Gastroesophageal sphincter (tissue), 4 donors: ENCODE results near the gene KLK8. TPM values are rescaled to one million over a fixed set of nuclear protein-coding genes. Genes with fewer than 3 reads are reported as not detected.

Experiments
- ATAC-seq: fragments of 150-250 bp; one replicate; pipeline ENCODE4 v1.9.1; 2016; ENCODE audit warnings: mild to moderate bottlenecking, moderate library complexity
- H3K27ac ChIP-seq, 4 donors: fragments of 200-600 bp; sonication (generic) in 3 of 4; 1 replicate in 3 of 4; 2 replicates in 1 of 4; pipeline ENCODE4 v1.5.1; 2016 to 2019
- H3K27me3 ChIP-seq: fragments of 200-600 bp; sonication (generic); one replicate; pipeline ENCODE4 v1.5.1; 2019
- H3K36me3 ChIP-seq, 2 donors: fragments of 200-600 bp; sonication (generic); one replicate each; pipeline ENCODE4 v1.5.1; 2019; ENCODE audit warnings: control low read depth in 1 of 2
- H3K4me1 ChIP-seq, 3 donors: fragments of 200-600 bp; sonication (generic); 1 replicate in 2 of 3; 2 replicates in 1 of 3; pipeline ENCODE4 v1.5.1; 2016 to 2019; ENCODE audit warnings: control low read depth in 2 of 3
- H3K4me3 ChIP-seq, 2 donors: fragments of 200-600 bp; sonication (generic); one replicate each; pipeline ENCODE4 v1.5.1; 2019; ENCODE audit warnings: mild to moderate bottlenecking in 1 of 2, moderate library complexity in 1 of 2
- H3K9me3 ChIP-seq, 3 donors: fragments of 200-600 bp; sonication (generic); one replicate each; pipeline ENCODE4 v1.5.1; 2017 to 2019; ENCODE audit warnings: control low read depth in 2 of 3
- CTCF ChIP-seq, 4 experiments: fragments of 200-600 bp in 2 of 4; fragments of 450-650 bp in 2 of 4; sonication (generic) in 1 of 4; IDR thresholded peaks; one replicate each; pipeline ENCODE4 v1.5.1; 2017 to 2019; ENCODE audit warnings: antibody characterized with exemption in 4 of 4, mild to moderate bottlenecking in 2 of 4, moderate library complexity in 2 of 4
- EP300 ChIP-seq: sonication (generic); formaldehyde crosslinking; IDR thresholded peaks from one replicate; pipeline ENCODE4 v1.6.1; 2017; ENCODE audit warnings: antibody characterized with exemption, mild to moderate bottlenecking
- POLR2A ChIP-seq, 2 donors: fragments of 450-650 bp; IDR thresholded peaks; one replicate each; pipeline ENCODE4 v1.6.1; 2017; ENCODE audit warnings: antibody characterized with exemption in 2 of 2, mild to moderate bottlenecking in 2 of 2, moderate library complexity in 1 of 2
- POLR2AphosphoS5 ChIP-seq: sonication (generic); formaldehyde crosslinking; IDR thresholded peaks from one replicate; pipeline ENCODE4 v1.6.1; 2017; ENCODE audit warnings: antibody characterized with exemption
- WGBS, 2 donors: methylation state at CpG; one replicate each; pipeline ENCODE4 v1.1.5; 2018; ENCODE audit warnings: low coverage in 1 of 2; 5-methylcytosine and 5-hydroxymethylcytosine counted together
- total RNA-seq, 4 donors: library from RNA; depleted of rRNA; stranded (reverse); fragments of >200 nt; gene quantifications; one replicate each; pipeline ENCODE4 v1.1.0, GENCODE V29; 2016

The KLK8 gene
- 1 to 10 TPM in 2 of 4 donors, not detected in 2; 2.3 to 4.6 TPM for total RNA-seq

GRCh38 chr19:51001515-51001914 lies at the start of gene KLK8:
Gene KLK8, minus strand, starts transcription at chr19:51001604. Its CDS starts 437 bp downstream, at chr19:51001167.
- 0 to 11% methylated on average over 2 to 3 of the region's 7 CpGs for WGBS, 2 donors
- no peaks in the 10 kb centered on the region for H3K9me3 ChIP-seq
- TF ChIP-seq CTCF (IDR thresholded peaks at IDR 0.05) (no peak), EP300 (no peak), POLR2AphosphoS5 (no peak), POLR2A (IDR thresholded peaks at IDR 0.05) (no peak)
- no peak for ATAC-seq
- peaks cover 78% of the 10 kb centered on the region for H3K27me3 ChIP-seq
- no peak within 1 kb of the TSS for H3K27ac ChIP-seq
- H3K36me3 ChIP-seq: no peaks in the 10 kb centered on the region
- no peaks in the 10 kb centered on the region for H3K4me1 ChIP-seq
- no peak within 1 kb of the TSS for H3K4me3 ChIP-seq

- Histone ChIP-seq H3K27ac (no peak overlapping the region), H3K36me3 (no peaks in the 10 kb centered on the region), H3K9me3 (no peaks in the 10 kb centered on the region), H3K27me3 (peaks cover 29% of the 10 kb centered on the region), H3K4me3 (no peak overlapping the region), H3K4me1 (no peaks in the 10 kb centered on the region)
- no peak for TF ChIP-seq POLR2A (IDR thresholded peaks at IDR 0.05)
- no peak for TF ChIP-seq EP300
- no peak for TF ChIP-seq POLR2AphosphoS5
- TF ChIP-seq CTCF (IDR thresholded peaks at IDR 0.05): no peak
- WGBS, 2 donors: 0 to 9% methylated on average over 2 to 3 of the region's 4 CpGs
- ATAC-seq: no peak
Measured at GRCh38 chr19:51047031-51047335, 45.6 kb upstream of the KLK8 start.

GRCh38 chr19:51044327-51044726 lies 42.9 kb upstream of the KLK8 start:
- 55 to 90% methylated on average over 3 to 7 of the region's 11 CpGs for WGBS, 2 donors
- H3K27ac ChIP-seq: no peak overlapping the region
- no peak overlapping the region for H3K4me3 ChIP-seq
- H3K27me3 ChIP-seq: peaks cover 24% of the 10 kb centered on the region
- H3K9me3 ChIP-seq: no peaks in the 10 kb centered on the region
- no peak for TF ChIP-seq EP300
- no peak for TF ChIP-seq POLR2AphosphoS5
- TF ChIP-seq CTCF (IDR thresholded peaks at IDR 0.05): no peak
- no peak for TF ChIP-seq POLR2A (IDR thresholded peaks at IDR 0.05)
- no peaks in the 10 kb centered on the region for H3K36me3 ChIP-seq
- no peaks in the 10 kb centered on the region for H3K4me1 ChIP-seq
- no peak for ATAC-seq

GRCh38 chr19:51043497-51043896 lies 42.1 kb upstream of the KLK8 start:
- peaks cover 20% of the 10 kb centered on the region for H3K27me3 ChIP-seq
- H3K4me3 ChIP-seq: no peak overlapping the region
- no peaks in the 10 kb centered on the region for H3K4me1 ChIP-seq
- no peak for ATAC-seq
- 45 to 71% methylated on average over 5 to 9 of the region's 9 CpGs for WGBS, 2 donors
- H3K36me3 ChIP-seq: no peaks in the 10 kb centered on the region
- H3K9me3 ChIP-seq: no peaks in the 10 kb centered on the region
- H3K27ac ChIP-seq: no peak overlapping the region
- TF ChIP-seq EP300: no peak
- TF ChIP-seq CTCF (IDR thresholded peaks at IDR 0.05): no peak
- TF ChIP-seq POLR2A (IDR thresholded peaks at IDR 0.05): no peak
- TF ChIP-seq POLR2AphosphoS5: no peak

- Histone ChIP-seq H3K36me3 (no peaks in the 10 kb centered on the region), H3K9me3 (no peaks in the 10 kb centered on the region), H3K27ac (no peak overlapping the region), H3K27me3 (peaks cover 25% of the 10 kb centered on the region), H3K4me3 (no peak overlapping the region), H3K4me1 (no peaks in the 10 kb centered on the region)
- no peak for ATAC-seq
- no peak for TF ChIP-seq POLR2AphosphoS5
- no peak for TF ChIP-seq CTCF (IDR thresholded peaks at IDR 0.05)
- no peak for TF ChIP-seq POLR2A (IDR thresholded peaks at IDR 0.05)
- TF ChIP-seq EP300: no peak
- 87 to 88% methylated on average over 5 to 6 of the region's 6 CpGs for WGBS, 2 donors
Measured at GRCh38 chr19:51040151-51040550, 38.7 kb upstream of the KLK8 start.
